Transverse colon (tissue), 4 donors: Measurements from ENCODE around the gene PDXK. TPM values are rescaled to one million over a fixed set of nuclear protein-coding genes. Genes with fewer than 3 reads are reported as not detected.

ENCODE experiments used
- DNase-seq: peaks from one replicate; pipeline ENCODE4 v3.0.0-alpha.2; 2019
- H3K27ac ChIP-seq, 4 donors: fragments of 200-600 bp; sonication (generic); 2 replicates each; pipeline ENCODE4 v1.5.1; 2016 to 2018; ENCODE audit warnings: inconsistent platforms in 4 of 4
- H3K27me3 ChIP-seq: fragments of 200-600 bp; sonication (generic); 2 replicates; pipeline ENCODE4 v1.5.1; 2017; ENCODE audit warnings: inconsistent platforms
- H3K36me3 ChIP-seq, 4 donors: fragments of 200-600 bp; sonication (generic); 2 replicates each; pipeline ENCODE4 v1.5.1; 2017 to 2019; ENCODE audit warnings: inconsistent platforms in 4 of 4
- H3K4me1 ChIP-seq, 4 donors: fragments of 200-600 bp; sonication (generic); 2 replicates each; pipeline ENCODE4 v1.5.1; 2017 to 2020; ENCODE audit warnings: inconsistent platforms in 4 of 4
- H3K4me3 ChIP-seq, 4 donors: fragments of 200-600 bp; sonication (generic); 1 replicate in 1 of 4; 2 replicates in 3 of 4; pipeline versions ENCODE4 v1.5.1 to v1.6.1; 2017 to 2019; ENCODE audit warnings: inconsistent platforms in 4 of 4
- H3K9me3 ChIP-seq, 2 donors: fragments of 200-600 bp; sonication (generic); 2 replicates each; pipeline ENCODE4 v1.5.1; 2017 to 2019; ENCODE audit warnings: inconsistent platforms in 2 of 2
- CTCF ChIP-seq, 5 experiments: fragments of 200-600 bp in 3 of 5; fragments of 450-650 bp in 2 of 5; sonication (generic) in 3 of 5; IDR thresholded peaks; 1 replicate in 2 of 5; 2 replicates in 3 of 5; pipeline ENCODE4 v1.5.1; 2016 to 2017; ENCODE audit warnings: antibody characterized with exemption in 5 of 5, inconsistent platforms in 3 of 5, mild to moderate bottlenecking in 2 of 5, moderate library complexity in 1 of 5
- EP300 ChIP-seq: sonication (generic); formaldehyde crosslinking; IDR thresholded peaks from one replicate; pipeline ENCODE4 v1.6.1; 2017; ENCODE audit warnings: antibody characterized with exemption, low read depth
- POLR2A ChIP-seq: fragments of 450-650 bp; IDR thresholded peaks from one replicate; pipeline ENCODE4 v1.6.1; 2016; ENCODE audit warnings: antibody characterized with exemption, mild to moderate bottlenecking, moderate library complexity
- POLR2AphosphoS5 ChIP-seq, 3 donors: sonication (generic); formaldehyde crosslinking; IDR thresholded peaks; one replicate each; pipeline ENCODE4 v1.6.1; 2016; ENCODE audit warnings: antibody characterized with exemption in 3 of 3
- WGBS, 2 donors: methylation state at CpG; one replicate each; pipeline ENCODE4 v1.1.5; 2018; ENCODE audit warnings: low coverage in 1 of 2; 5-methylcytosine and 5-hydroxymethylcytosine counted together
- in situ Hi-C, 4 donors: fragments of 200-750 bp; cut with MboI; loops; one replicate each; pipeline versions ENCODE4 v1.15.0 to v1.15.1; 2017; ENCODE audit warnings: low sequenced_read_pairs in 3 of 4, low pct_ligation_motif_present in 1 of 4, low pct_unique_long_range_greater_than_20kb in 1 of 4
- intact Hi-C: fragments of 100-400 bp; cut with DNase I; formaldehyde crosslinking; loops from one replicate; pipeline ENCODE4 v1.15.1; 2023; ENCODE audit warnings: low total_unique reads
- total RNA-seq, 4 donors: library from RNA; depleted of rRNA; stranded (reverse); fragments of >200 nt; gene quantifications; one replicate each; pipeline ENCODE4 v1.1.0, GENCODE V29; 2016

PDXK gene
- total RNA-seq, 4 donors from 2014 or later, result 85.8 to 117 (median 103) TPM

- H3K4me3 ChIP-seq, result no peak overlapping the region
- DNase-seq, result no peak
- 80 to 88% methylated on average over 1 to 14 of the region's 14 CpGs for WGBS, 2 donors
- in situ Hi-C loops (no loop called here), intact Hi-C loops (no loop called here)
- no peak overlapping the region for H3K27ac ChIP-seq
- no peak for TF ChIP-seq POLR2AphosphoS5 (IDR thresholded peaks at IDR 0.05)
- H3K27me3 ChIP-seq, result no peaks in the 10 kb centered on the region
- H3K4me1 ChIP-seq, result peaks cover 10 to 16% (median 14%) of the 10 kb centered on the region in 4 donors
- no peaks in the 10 kb centered on the region for H3K9me3 ChIP-seq
- peaks cover 0 to 43% (median 12%) of the 10 kb centered on the region in 4 donors for H3K36me3 ChIP-seq
These were observed 75.9 kb downstream of the PDXK start for GRCh38 chr21:43794857-43795256.

GRCh38 chr21:43797415-43797814 lies 78.5 kb downstream of the PDXK start:
- no peak for TF ChIP-seq CTCF (IDR thresholded peaks at IDR 0.05)
- no peak for TF ChIP-seq EP300
- TF ChIP-seq POLR2A, result no peak
- TF ChIP-seq POLR2AphosphoS5 (IDR thresholded peaks at IDR 0.05), result no peak
- in situ Hi-C loops, result no loop called here
- no peaks in the 10 kb centered on the region for H3K4me1 ChIP-seq
- DNase-seq, result no peak
- no peak overlapping the region for H3K4me3 ChIP-seq
- H3K9me3 ChIP-seq, result no peaks in the 10 kb centered on the region
- H3K27ac ChIP-seq, result no peak overlapping the region
- H3K36me3 ChIP-seq, result peaks cover 0 to 53% (median 12%) of the 10 kb centered on the region in 4 donors
- intact Hi-C loops, result no loop called here
- no peaks in the 10 kb centered on the region for H3K27me3 ChIP-seq
- WGBS, 2 donors, result 91% methylated on average over 19 of the region's 19 CpGs; no CpG with 5 or more reads in 1 of the 2 donors

GRCh38 chr21:43797925-43798715 lies 79.2 kb downstream of the PDXK start:
- intact Hi-C loops (no loop called here), in situ Hi-C loops (no loop called here)
- no peak for DNase-seq
- Histone ChIP-seq H3K4me3 (no peak overlapping the region), H3K27ac (no peak overlapping the region), H3K27me3 (no peaks in the 10 kb centered on the region), H3K9me3 (no peaks in the 10 kb centered on the region), H3K4me1 (no peaks in the 10 kb centered on the region), H3K36me3 (peaks cover 0 to 53% (median 12%) of the 10 kb centered on the region in 4 donors)
- WGBS, 2 donors, result 91 to 93% methylated on average over 14 to 29 of the region's 30 CpGs
- TF ChIP-seq POLR2A (no peak), EP300 (no peak), POLR2AphosphoS5 (IDR thresholded peaks at IDR 0.05) (no peak), CTCF (IDR thresholded peaks at IDR 0.05) (no peak)

GRCh38 chr21:43799301-43799840 lies 80.4 kb downstream of the PDXK start:
- WGBS, 2 donors, result 90 to 96% methylated on average over 2 to 19 of the region's 19 CpGs

More at GRCh38 chr21:43799301-43799840, 80.4 kb downstream of the PDXK start:
- Histone ChIP-seq H3K27me3 (no peaks in the 10 kb centered on the region), H3K36me3 (peaks cover 0 to 48% (median 10%) of the 10 kb centered on the region in 4 donors), H3K27ac (no peak overlapping the region), H3K4me1 (no peaks in the 10 kb centered on the region), H3K9me3 (no peaks in the 10 kb centered on the region), H3K4me3 (no peak overlapping the region)
- in situ Hi-C loops, result no loop called here
- no peak for DNase-seq
- no peak for TF ChIP-seq EP300
- TF ChIP-seq POLR2A, result no peak
- TF ChIP-seq POLR2AphosphoS5 (IDR thresholded peaks at IDR 0.05), result no peak
- TF ChIP-seq CTCF (IDR thresholded peaks at IDR 0.05), result no peak
- intact Hi-C loops, result no loop called here
